ENCODE measurements around the gene LENG9.

The LENG9 gene

GRCh38 chr19:54418030-54418929 is 45.3 kb downstream of the LENG9 start:
- H3K27me3 ChIP-seq: peaks cover 88% of the 10 kb centered on the region
- peaks cover 18 to 19% of the 10 kb centered on the region in 2 experiments for H3K4me1 ChIP-seq (ENCODE audit: control insufficient read depth in 1 of 2, insufficient read depth in 1 of 2, low read depth in 1 of 2, low read length in 1 of 2)
- no peak overlapping the region for H3K27ac ChIP-seq
- no peak overlapping the region for H3K4me3 ChIP-seq (ENCODE audit: low read depth in 1 of 2, low read length in 1 of 2)
- H3K9me3 ChIP-seq: no peaks in the 10 kb centered on the region
- H3K36me3 ChIP-seq: no peaks in the 10 kb centered on the region
- TF ChIP-seq, protein P1, sequence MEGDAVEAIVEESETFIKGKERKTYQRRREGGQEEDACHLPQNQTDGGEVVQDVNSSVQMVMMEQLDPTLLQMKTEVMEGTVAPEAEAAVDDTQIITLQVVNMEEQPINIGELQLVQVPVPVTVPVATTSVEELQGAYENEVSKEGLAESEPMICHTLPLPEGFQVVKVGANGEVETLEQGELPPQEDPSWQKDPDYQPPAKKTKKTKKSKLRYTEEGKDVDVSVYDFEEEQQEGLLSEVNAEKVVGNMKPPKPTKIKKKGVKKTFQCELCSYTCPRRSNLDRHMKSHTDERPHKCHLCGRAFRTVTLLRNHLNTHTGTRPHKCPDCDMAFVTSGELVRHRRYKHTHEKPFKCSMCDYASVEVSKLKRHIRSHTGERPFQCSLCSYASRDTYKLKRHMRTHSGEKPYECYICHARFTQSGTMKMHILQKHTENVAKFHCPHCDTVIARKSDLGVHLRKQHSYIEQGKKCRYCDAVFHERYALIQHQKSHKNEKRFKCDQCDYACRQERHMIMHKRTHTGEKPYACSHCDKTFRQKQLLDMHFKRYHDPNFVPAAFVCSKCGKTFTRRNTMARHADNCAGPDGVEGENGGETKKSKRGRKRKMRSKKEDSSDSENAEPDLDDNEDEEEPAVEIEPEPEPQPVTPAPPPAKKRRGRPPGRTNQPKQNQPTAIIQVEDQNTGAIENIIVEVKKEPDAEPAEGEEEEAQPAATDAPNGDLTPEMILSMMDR (IDR thresholded peaks at IDR 0.05): no peak

DNA sequence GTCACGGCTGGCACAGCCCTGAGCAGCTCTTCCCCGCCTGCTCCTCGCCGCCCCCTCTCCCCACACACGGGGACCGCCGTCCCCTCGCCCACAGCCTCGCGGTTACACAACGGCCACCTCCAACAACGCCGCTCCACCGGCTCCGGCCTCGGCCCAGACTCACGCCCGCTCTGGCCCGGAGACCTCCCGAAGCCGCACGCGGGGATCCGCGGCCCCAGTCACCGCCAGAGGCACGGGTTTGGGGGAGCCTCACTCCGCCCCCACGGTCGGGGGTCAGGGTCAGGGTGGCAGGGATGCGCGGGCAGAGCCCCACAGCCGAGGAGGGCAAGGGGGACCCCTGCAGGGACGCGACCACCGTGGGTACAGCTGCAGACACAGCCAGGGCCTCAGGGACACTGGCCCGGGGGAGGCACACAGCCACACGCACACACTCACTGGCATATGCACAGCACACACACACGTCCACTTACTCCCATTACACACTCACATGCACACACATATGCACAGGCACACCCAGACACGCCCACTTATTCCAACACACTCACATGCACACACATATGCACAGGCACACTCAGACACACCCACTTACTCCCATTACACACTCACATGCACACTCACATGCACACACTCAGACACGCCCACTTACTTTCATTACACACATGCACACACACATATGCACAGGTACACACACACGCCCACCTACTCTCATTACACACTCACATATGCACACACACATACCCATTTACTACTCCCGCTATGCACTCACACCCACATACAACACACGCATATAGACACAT is 46.7 kb downstream of the LENG9 start:
- H3K4me3 ChIP-seq (ENCODE audit: low read depth in 1 of 2, low read length in 1 of 2): no peak overlapping the region
- TF ChIP-seq, protein P1 (IDR thresholded peaks at IDR 0.05): no peak
- no peaks in the 10 kb centered on the region for H3K36me3 ChIP-seq
- H3K9me3 ChIP-seq: no peaks in the 10 kb centered on the region
- peaks cover 94% of the 10 kb centered on the region for H3K27me3 ChIP-seq
- peaks cover 18 to 19% of the 10 kb centered on the region in 2 experiments for H3K4me1 ChIP-seq (ENCODE audit: control insufficient read depth in 1 of 2, insufficient read depth in 1 of 2, low read depth in 1 of 2, low read length in 1 of 2)
- no peak overlapping the region for H3K27ac ChIP-seq

DNA sequence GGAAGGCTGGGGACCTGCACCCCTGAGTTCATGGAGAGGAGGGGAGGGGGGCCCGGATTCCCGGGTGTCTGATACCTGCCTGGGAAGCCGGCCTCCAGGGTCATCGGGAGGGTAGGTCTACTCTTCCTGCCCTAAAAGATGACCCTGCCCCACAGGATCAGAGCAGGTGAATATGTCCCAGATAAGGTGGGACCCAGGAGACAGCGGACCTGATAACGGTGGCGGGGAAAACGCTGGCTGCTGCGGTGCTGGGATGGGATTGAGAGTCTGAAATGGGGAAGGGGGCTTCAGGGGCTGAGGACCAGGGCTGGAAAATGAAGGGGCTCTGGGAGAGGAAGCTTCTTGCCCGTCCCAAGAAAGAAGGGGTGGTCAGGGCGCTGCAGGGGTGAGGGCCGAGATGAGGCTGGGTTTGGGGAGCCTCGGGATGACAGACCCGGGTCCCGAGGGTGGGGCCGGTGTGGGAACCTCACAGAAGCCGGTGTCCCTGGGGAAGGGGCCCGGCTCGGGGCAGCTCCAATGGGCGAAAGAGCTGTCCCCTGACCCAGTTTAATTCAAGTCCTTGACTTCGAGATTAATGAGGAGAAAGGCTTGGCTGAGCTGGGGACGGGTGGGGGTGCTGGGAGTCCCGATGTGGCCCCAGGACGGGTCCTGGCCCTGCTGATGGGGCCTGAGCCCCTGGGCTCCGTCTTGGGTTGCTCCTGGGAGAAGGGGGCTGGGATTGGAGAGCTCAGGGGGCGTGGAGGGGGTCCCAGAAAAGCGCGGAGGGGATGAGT is 47.5 kb downstream of the LENG9 start:
- TF ChIP-seq, protein P1 (IDR thresholded peaks at IDR 0.05): no peak
- Histone ChIP-seq H3K4me1 (ENCODE audit: control insufficient read depth in 1 of 2, insufficient read depth in 1 of 2, low read depth in 1 of 2, low read length in 1 of 2) (peaks cover 18 to 19% of the 10 kb centered on the region in 2 experiments), H3K4me3 (ENCODE audit: low read depth in 1 of 2, low read length in 1 of 2) (no peak overlapping the region), H3K9me3 (no peaks in the 10 kb centered on the region), H3K36me3 (no peaks in the 10 kb centered on the region), H3K27me3 (peaks cover 89% of the 10 kb centered on the region), H3K27ac (no peak overlapping the region)

- Histone ChIP-seq H3K27me3 (peaks cover 87% of the 10 kb centered on the region), H3K4me3 (ENCODE audit: low read depth in 1 of 2, low read length in 1 of 2) (no peak within 1 kb of the TSS)
- TF ChIP-seq, protein P1 (IDR thresholded peaks at IDR 0.05): no peak
Observed at GRCh38 chr19:54415208-54415900, 48.2 kb downstream of the LENG9 start, which contains the start of gene TTYH1. Gene TTYH1 (plus strand): TSS chr19:54415464. CDS start chr19:54415553, 89 bp downstream.

More at GRCh38 chr19:54415208-54415900, 48.2 kb downstream of the LENG9 start, which contains the start of gene TTYH1:
- Histone ChIP-seq H3K27ac (no peak within 1 kb of the TSS), H3K4me1 (ENCODE audit: control insufficient read depth in 1 of 2, insufficient read depth in 1 of 2, low read depth in 1 of 2, low read length in 1 of 2) (peaks cover 18 to 19% of the 10 kb centered on the region in 2 experiments), H3K36me3 (no peaks in the 10 kb centered on the region), H3K9me3 (no peaks in the 10 kb centered on the region)

All from neutrophil (primary cell).